ENCODE data around the gene BRCC3.

DNA sequence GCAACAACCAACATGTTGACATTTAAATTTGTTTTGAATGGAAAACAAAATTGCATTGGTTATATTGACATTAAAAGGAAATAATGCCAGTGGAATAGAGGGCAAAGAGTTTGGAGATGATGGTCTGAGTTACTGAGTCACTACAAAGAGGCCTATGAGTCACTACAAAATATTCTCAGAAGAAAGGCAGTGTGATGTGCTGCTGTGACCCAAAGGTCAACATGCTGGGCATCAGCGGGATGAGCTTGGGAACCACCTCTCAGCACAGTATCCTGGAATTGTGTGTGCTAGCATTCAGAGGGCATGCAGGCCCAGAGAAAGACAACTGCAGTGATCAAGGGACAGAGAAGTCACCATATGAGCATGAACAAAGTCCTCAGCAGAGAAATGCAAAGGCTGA, 3.1 kb upstream of the BRCC3 start:
- TF ChIP-seq GABPA (IDR thresholded peaks at IDR 0.05; ENCODE audit: low read depth), result no peak
- TF ChIP-seq, protein P1, sequence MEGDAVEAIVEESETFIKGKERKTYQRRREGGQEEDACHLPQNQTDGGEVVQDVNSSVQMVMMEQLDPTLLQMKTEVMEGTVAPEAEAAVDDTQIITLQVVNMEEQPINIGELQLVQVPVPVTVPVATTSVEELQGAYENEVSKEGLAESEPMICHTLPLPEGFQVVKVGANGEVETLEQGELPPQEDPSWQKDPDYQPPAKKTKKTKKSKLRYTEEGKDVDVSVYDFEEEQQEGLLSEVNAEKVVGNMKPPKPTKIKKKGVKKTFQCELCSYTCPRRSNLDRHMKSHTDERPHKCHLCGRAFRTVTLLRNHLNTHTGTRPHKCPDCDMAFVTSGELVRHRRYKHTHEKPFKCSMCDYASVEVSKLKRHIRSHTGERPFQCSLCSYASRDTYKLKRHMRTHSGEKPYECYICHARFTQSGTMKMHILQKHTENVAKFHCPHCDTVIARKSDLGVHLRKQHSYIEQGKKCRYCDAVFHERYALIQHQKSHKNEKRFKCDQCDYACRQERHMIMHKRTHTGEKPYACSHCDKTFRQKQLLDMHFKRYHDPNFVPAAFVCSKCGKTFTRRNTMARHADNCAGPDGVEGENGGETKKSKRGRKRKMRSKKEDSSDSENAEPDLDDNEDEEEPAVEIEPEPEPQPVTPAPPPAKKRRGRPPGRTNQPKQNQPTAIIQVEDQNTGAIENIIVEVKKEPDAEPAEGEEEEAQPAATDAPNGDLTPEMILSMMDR (IDR thresholded peaks at IDR 0.05; ENCODE audit: insufficient read depth, low read length), result no peak
- TF ChIP-seq, protein P2, sequence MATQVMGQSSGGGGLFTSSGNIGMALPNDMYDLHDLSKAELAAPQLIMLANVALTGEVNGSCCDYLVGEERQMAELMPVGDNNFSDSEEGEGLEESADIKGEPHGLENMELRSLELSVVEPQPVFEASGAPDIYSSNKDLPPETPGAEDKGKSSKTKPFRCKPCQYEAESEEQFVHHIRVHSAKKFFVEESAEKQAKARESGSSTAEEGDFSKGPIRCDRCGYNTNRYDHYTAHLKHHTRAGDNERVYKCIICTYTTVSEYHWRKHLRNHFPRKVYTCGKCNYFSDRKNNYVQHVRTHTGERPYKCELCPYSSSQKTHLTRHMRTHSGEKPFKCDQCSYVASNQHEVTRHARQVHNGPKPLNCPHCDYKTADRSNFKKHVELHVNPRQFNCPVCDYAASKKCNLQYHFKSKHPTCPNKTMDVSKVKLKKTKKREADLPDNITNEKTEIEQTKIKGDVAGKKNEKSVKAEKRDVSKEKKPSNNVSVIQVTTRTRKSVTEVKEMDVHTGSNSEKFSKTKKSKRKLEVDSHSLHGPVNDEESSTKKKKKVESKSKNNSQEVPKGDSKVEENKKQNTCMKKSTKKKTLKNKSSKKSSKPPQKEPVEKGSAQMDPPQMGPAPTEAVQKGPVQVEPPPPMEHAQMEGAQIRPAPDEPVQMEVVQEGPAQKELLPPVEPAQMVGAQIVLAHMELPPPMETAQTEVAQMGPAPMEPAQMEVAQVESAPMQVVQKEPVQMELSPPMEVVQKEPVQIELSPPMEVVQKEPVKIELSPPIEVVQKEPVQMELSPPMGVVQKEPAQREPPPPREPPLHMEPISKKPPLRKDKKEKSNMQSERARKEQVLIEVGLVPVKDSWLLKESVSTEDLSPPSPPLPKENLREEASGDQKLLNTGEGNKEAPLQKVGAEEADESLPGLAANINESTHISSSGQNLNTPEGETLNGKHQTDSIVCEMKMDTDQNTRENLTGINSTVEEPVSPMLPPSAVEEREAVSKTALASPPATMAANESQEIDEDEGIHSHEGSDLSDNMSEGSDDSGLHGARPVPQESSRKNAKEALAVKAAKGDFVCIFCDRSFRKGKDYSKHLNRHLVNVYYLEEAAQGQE (IDR thresholded peaks at IDR 0.05; ENCODE audit: insufficient replicate concordance, low read depth), result no peak

Measured in HL-60 (cell line).